Measurements from ENCODE around the gene UBC.

Gene UBC

DNA sequence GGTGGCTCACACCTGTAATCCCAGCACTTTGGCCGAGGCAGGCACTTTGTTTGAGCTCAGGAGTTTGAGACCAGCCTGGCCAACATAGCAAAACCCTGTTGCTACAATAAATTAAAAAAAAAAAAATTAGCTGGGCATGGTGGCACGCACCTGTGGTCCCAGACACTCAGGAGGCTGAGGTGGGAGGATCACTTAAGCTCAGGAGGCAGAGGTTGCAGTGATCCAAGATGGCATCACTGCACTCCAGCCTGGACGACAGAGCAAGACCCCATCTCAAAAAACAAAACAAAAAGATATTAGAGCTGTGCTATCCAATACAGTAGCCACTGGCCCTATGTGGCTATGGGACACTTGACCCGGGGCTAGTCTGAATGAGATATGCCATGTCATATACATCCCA, 43.9 kb downstream of the UBC start:
- H3K4me1 Mint-ChIP-seq, result peaks cover 40% of the 10 kb centered on the region
- H3K27ac Mint-ChIP-seq, result no peak overlapping the region

DNA sequence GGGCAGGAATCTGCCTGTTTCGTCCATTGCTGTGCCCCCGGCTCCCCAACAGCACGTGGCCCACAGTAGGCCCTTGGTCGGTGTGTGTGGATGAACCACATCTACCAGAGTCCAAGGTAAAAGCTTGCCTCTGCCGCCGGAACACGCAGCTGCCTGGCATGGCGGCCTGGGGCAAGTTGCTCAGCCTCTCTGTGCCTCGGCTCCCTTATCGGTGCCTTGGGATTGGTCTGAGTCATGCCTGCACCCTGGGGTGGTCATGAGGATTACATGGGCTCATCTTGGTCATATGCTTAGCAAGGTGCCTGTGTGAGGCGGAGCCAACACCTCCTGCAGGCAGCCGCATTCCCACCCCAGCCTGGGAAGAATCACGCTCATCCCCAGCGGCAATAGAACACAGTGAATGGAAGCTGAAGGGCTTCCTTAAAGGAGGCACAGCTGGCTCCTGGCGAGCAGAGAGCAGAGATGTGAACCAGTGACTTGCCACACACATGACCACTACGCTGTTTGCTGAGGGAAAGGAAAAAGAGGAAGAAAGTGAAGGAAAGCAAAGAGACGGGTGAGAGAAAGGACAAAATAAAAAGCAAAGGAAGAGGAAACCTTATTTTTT, 45.3 kb downstream of the UBC start:
- peaks cover 4% of the 10 kb centered on the region for H3K9me3 Mint-ChIP-seq
- no peak overlapping the region for H3K4me3 Mint-ChIP-seq
- peaks cover 21% of the 10 kb centered on the region for H3K27me3 Mint-ChIP-seq (ENCODE audit: low read depth, poor library complexity)
- H3K36me3 Mint-ChIP-seq (ENCODE audit: low read depth), result no peaks in the 10 kb centered on the region
- H3K27ac Mint-ChIP-seq, result no peak overlapping the region
- no peak for DNase-seq
- TF ChIP-seq, protein P1, sequence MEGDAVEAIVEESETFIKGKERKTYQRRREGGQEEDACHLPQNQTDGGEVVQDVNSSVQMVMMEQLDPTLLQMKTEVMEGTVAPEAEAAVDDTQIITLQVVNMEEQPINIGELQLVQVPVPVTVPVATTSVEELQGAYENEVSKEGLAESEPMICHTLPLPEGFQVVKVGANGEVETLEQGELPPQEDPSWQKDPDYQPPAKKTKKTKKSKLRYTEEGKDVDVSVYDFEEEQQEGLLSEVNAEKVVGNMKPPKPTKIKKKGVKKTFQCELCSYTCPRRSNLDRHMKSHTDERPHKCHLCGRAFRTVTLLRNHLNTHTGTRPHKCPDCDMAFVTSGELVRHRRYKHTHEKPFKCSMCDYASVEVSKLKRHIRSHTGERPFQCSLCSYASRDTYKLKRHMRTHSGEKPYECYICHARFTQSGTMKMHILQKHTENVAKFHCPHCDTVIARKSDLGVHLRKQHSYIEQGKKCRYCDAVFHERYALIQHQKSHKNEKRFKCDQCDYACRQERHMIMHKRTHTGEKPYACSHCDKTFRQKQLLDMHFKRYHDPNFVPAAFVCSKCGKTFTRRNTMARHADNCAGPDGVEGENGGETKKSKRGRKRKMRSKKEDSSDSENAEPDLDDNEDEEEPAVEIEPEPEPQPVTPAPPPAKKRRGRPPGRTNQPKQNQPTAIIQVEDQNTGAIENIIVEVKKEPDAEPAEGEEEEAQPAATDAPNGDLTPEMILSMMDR (IDR thresholded peaks at IDR 0.05), result no peak
- H3K4me1 Mint-ChIP-seq, result peaks cover 33% of the 10 kb centered on the region

More for the DNA sequence above, 43.9 kb downstream of the UBC start:
- Mint-ChIP-seq H3K27me3 (ENCODE audit: low read depth, poor library complexity) (peaks cover 20% of the 10 kb centered on the region), H3K9me3 (no peaks in the 10 kb centered on the region), H3K4me3 (no peak overlapping the region), H3K36me3 (ENCODE audit: low read depth) (no peaks in the 10 kb centered on the region)
- DNase-seq, result no peak
- TF ChIP-seq, protein P1 (IDR thresholded peaks at IDR 0.05), result no peak

DNA sequence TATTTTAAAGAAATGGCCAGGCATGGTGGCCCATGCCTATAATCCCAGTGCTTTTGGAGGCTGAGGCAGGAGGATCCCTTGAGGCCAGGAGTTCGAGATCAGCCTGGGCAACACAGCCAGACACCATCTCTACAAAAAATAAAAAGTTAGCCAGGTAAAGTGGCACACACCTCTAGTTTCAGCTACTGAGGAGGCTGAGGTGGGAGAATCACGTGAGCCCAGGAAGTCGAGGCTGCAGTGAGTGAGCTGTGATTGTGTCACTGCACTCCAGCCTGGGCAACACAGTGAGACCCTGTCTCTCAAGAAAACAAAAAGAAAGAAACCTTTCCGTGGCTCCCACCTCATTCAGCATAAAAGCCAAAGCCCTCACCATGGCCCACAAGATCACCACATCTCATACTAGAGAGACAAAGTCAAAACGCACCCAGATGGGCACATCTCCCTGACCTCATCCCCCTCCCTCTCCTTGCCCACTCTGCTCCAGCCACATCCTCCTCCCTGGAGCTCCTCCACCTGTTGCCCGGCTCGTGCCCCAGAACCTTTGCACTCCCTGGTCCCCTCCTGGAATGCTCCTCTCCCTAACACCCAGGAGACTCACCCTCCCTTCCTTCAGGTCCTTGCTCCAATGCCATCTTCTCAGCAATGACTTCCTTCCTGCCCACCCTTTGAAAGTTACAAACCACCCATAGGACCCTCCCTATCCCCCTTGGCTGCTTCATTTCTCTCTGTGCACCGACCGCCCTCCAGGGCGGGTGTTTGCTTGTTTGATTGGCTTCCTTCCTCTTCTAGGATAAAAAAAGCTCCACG, 46.0 kb downstream of the UBC start:
- Mint-ChIP-seq H3K36me3 (ENCODE audit: low read depth) (no peaks in the 10 kb centered on the region), H3K4me3 (no peak overlapping the region), H3K4me1 (peaks cover 35% of the 10 kb centered on the region), H3K9me3 (peaks cover 7% of the 10 kb centered on the region), H3K27ac (no peak overlapping the region), H3K27me3 (ENCODE audit: low read depth, poor library complexity) (peaks cover 24% of the 10 kb centered on the region)
- TF ChIP-seq, protein P1 (IDR thresholded peaks at IDR 0.05), result no peak
- DNase-seq, result no peak

GRCh38 chr12:124867401-124867930, 47.0 kb downstream of the UBC start:
- peaks cover 7% of the 10 kb centered on the region for H3K9me3 Mint-ChIP-seq

DNA sequence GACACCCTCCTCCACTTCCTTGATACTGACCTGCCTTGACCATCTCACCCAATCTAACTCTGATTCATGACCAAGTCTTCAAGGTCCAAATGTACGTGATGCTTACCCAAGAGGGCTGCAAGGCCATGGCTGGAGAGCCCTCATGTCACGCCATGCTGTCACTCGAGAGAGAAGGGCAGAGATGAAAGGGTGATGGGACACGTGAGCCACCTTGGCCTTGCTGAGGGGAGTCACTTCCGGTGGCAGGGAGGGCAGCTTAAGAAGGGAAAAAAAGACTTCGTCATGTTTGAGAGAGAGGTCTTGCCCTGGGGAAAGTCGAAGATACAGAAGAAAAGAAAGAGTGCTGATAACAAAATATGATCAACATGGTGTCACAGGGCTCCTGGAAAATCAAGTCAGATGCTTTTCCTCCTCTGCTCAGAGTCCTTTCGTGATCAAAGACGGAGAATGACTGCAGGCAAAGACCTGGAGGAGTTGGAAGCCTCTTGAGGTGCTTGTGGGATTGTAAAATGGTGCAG, 47.5 kb downstream of the UBC start:
- peaks cover 33% of the 10 kb centered on the region for H3K27me3 Mint-ChIP-seq (ENCODE audit: low read depth, poor library complexity)
- peaks cover 7% of the 10 kb centered on the region for H3K9me3 Mint-ChIP-seq
- no peak overlapping the region for H3K27ac Mint-ChIP-seq
- TF ChIP-seq, protein P1 (IDR thresholded peaks at IDR 0.05), result no peak
- H3K4me3 Mint-ChIP-seq, result no peak overlapping the region
- no peaks in the 10 kb centered on the region for H3K36me3 Mint-ChIP-seq (ENCODE audit: low read depth)
- no peak for DNase-seq
- H3K4me1 Mint-ChIP-seq, result peaks cover 41% of the 10 kb centered on the region

More at GRCh38 chr12:124867401-124867930, 47.0 kb downstream of the UBC start:
- Mint-ChIP-seq H3K36me3 (ENCODE audit: low read depth) (no peaks in the 10 kb centered on the region), H3K4me3 (no peak overlapping the region), H3K27ac (no peak overlapping the region), H3K27me3 (ENCODE audit: low read depth, poor library complexity) (peaks cover 30% of the 10 kb centered on the region), H3K4me1 (peaks cover 40% of the 10 kb centered on the region)
- TF ChIP-seq, protein P1 (IDR thresholded peaks at IDR 0.05), result no peak
- no peak for DNase-seq
